Endometrial microvascular endothelial cells (primary cell): ENCODE data around the gene PITPNB. TPM values are rescaled to one million over a fixed set of nuclear protein-coding genes. Genes with fewer than 3 reads are reported as not detected.

Source experiments
- in situ Hi-C: cut with HindIII; loops from 2 replicates; pipeline ENCODE4 v1.10.0; 2017; ENCODE audit warnings: low sequenced_read_pairs, low pct_unique_long_range_greater_than_20kb; ENCODE audit errors: inconsistent ontology term
- total RNA-seq: library from RNA; depleted of rRNA; stranded (reverse); fragments of >200 nt; gene quantifications from one replicate; pipeline ENCODE4 v1.2.3, GENCODE V29; 2015; ENCODE audit errors: inconsistent ontology term

Gene PITPNB
- total RNA-seq, 1 donor from 2014 or later, result 51.8 TPM

GRCh38 chr22:27927608-27928007, 8.6 kb upstream of the PITPNB start:
- in situ Hi-C loops, result no loop called here

GRCh38 chr22:27925331-27925730, 6.3 kb upstream of the PITPNB start:
- in situ Hi-C loops, result no loop called here

GRCh38 chr22:27919942-27920755, 1.1 kb upstream of the PITPNB start:
- in situ Hi-C loops, result no loop called here

- in situ Hi-C loops, result no loop called here
Observed at GRCh38 chr22:27918341-27919221, 475 bp downstream of the PITPNB start.

GRCh38 chr22:27915986-27916385, 3.1 kb downstream of the PITPNB start:
- in situ Hi-C loops, result no loop called here

- in situ Hi-C loops, result no loop called here
Observed at GRCh38 chr22:27913162-27913741, 5.8 kb downstream of the PITPNB start.

GRCh38 chr22:27912101-27912500, 7.0 kb downstream of the PITPNB start:
- in situ Hi-C loops, result no loop called here

- in situ Hi-C loops, result no loop called here
Observed at GRCh38 chr22:27911330-27911729, 7.7 kb downstream of the PITPNB start.

GRCh38 chr22:27906241-27906640, 12.8 kb downstream of the PITPNB start:
- in situ Hi-C loops, result no loop called here

GRCh38 chr22:27905653-27906052, 13.4 kb downstream of the PITPNB start:
- in situ Hi-C loops, result no loop called here

- in situ Hi-C loops, result no loop called here
Observed at GRCh38 chr22:27903805-27904473, 15.1 kb downstream of the PITPNB start.

GRCh38 chr22:27900153-27900552, 18.9 kb downstream of the PITPNB start:
- in situ Hi-C loops, result no loop called here

- in situ Hi-C loops, result no loop called here
Observed at GRCh38 chr22:27896245-27896644, 22.8 kb downstream of the PITPNB start.

GRCh38 chr22:27895600-27895999, 23.5 kb downstream of the PITPNB start:
- in situ Hi-C loops, result no loop called here

GRCh38 chr22:27892811-27893210, 26.2 kb downstream of the PITPNB start:
- in situ Hi-C loops, result no loop called here

- in situ Hi-C loops, result no loop called here
Observed at GRCh38 chr22:27892064-27892463, 27.0 kb downstream of the PITPNB start.

- in situ Hi-C loops, result no loop called here
Observed at GRCh38 chr22:27888310-27888709, 30.7 kb downstream of the PITPNB start.

GRCh38 chr22:27886843-27887151, 32.3 kb downstream of the PITPNB start:
- in situ Hi-C loops, result no loop called here
